NCI-H510A (cell line): ENCODE data around the gene RIF1.
"Not testable (repeated sequence)": the region's sequence is repeated elsewhere in the genome, so short reads cannot be mapped to it uniquely, and the experiment has no call there.

ENCODE experiments used
- DNase-seq: peaks from one replicate; lab custom pipeline; 2025; lab: John Stamatoyannopoulos, UW

Gene RIF1

DNA sequence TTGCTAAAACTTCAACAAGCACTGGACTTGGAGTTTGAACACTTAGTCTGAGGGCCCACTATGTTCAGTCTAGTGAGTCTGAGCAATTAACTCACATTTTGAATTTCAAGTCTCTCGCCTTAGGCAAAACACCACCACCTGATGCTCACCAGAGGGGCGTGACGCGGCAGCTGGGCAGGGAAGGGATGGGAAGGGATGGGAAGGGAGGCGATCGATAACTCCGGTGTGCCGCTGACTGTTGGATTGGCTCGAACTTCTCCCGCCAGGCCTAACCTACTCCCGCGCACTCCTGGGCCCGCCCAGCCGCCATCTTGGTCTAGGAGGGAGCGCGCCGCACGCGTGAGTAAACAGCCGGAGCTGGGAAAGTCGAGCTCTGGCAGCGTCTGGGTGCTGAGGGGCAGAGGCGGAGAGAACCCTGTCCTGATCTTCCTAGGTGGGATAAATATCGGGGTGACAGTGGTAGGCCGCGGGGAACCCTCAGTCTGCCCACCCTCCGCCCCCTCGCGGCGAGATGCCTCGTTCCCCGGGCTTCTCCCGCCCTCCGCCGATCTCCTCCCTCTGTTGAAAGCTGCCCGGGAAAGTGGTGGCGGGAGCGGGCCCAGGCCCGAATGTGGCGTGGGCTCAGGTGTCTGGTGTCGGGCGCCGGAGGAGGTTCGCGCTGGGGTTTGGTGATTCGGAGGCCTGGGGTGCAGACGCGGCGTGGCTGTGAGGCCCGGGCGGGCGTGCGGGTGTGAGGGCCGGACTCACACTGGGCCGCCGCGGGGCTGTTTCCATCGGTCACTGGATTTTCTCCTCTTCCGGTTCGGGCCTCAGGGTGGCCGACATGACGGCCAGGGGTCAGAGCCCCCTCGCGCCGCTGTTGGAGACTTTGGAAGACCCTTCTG, at the start of gene RIF1:
RIF1 (plus strand) TSS at position 302 of the 884 bp plus-strand sequence; CDS start at position 824, 522 bp downstream.
- peak; percentile 87 for DNase-seq

GRCh38 chr2:151361674-151362370, 47.9 kb upstream of the RIF1 start:
- DNase-seq, result no peak

GRCh38 chr2:151363709-151364108, 46.0 kb upstream of the RIF1 start:
- DNase-seq, result no peak

DNA sequence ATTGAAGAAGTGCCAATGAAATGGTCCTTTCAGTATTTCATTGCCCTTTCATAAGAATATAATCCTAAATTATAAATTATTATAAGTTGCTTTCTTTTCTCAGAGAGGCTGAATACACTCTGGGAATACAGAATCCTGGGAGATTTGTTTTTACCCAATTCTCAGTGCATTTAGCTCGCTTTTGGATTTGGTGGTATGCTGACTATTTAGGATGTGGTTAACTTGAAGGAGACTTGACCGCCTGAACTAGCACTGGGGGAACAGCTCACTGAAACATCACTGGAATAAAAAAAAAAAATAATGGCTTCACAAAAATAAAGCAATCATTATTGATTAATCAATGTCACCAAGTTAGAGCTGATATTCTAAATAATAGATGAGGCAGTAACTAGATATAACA, 42.1 kb upstream of the RIF1 start:
- no peak for DNase-seq

GRCh38 chr2:151374436-151374835, 35.3 kb upstream of the RIF1 start:
- DNase-seq, result no peak

DNA sequence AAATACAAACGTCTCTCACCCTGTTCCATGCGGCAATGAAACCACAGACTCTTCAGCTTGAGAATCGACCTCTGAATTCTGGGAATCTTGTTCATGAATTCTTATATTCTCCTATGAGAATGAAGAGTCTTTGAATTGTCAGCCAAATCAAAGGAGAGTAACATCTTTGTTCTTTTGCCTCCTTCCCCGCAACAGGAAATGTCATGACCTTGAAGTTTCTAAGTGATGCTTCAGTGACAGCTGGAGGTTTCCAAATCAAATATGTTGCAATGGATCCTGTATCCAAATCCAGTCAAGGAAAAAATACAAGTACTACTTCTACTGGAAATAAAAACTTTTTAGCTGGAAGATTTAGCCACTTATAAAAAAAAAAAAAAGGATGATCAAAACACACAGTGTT, 30.5 kb upstream of the RIF1 start:
- no peak for DNase-seq

- DNase-seq, result no peak
Measured at GRCh38 chr2:151380580-151381235, 29.0 kb upstream of the RIF1 start.

DNA sequence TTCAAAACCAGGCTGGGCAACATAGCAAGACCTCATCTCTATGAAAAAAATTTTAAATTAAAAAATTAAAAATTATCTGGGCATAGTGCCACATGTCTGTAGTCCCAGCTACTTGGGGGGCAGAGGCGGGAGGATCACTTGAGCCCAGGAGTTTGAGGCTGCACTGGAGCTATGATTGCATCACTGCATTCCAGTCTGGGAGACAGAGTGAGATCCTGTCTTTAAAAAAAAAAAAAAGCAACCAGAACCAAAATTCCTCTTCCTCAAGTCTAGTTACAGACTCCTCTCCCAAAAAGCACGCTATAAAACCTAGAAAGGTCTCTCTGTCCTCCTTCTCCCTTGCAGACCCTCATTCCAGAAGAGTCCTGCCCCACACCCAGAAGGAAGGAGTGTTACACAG, 28.4 kb upstream of the RIF1 start:
- DNase-seq, result no peak

DNA sequence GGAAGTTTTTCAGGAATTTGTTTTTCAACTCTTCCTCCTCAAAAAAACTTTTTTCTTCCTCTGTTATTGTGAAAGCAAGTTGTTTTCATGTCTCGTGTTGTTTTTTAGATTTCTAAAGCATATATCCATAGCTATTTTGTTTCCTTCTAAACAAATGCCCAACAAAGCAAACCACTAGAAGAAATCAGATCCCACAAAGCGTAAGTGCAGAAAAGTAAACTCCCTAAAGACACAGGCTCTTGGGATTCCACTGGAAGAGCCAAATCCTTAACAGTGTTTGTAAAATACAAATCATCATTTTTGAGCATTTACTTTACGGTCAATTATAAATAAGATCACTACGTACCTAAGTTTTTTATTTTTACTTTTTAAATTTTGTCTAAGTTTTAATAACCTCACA, 21.7 kb upstream of the RIF1 start:
- DNase-seq, result no peak

- no peak for DNase-seq
Measured at GRCh38 chr2:151391436-151391835, 18.3 kb upstream of the RIF1 start.

GRCh38 chr2:151394509-151394908, 15.2 kb upstream of the RIF1 start:
- no peak for DNase-seq

GRCh38 chr2:151395509-151396374, 14.0 kb upstream of the RIF1 start:
- no peak for DNase-seq

- DNase-seq, result no peak
Measured at GRCh38 chr2:151399981-151400380, 9.7 kb upstream of the RIF1 start.

GRCh38 chr2:151401149-151401548, 8.6 kb upstream of the RIF1 start:
- no peak for DNase-seq

DNA sequence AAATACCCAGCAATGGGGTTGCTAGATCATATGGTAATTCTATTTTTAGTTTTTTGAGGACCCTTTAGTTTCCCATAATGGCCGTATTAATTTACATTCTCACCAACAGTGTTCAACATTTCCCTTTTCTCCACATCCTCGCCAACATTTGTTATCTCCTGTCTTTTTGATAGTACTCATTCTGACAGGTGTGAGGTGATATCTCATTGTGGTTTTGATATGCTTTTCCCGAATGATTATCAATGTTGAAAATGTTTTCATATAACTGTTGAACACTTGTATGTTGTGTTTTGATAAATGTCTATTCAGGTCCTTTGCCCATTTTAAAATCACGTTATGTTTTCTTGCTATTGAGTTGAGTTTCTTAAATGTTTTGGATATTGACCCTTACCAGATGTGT, 5.8 kb upstream of the RIF1 start:
- no peak for DNase-seq

DNA sequence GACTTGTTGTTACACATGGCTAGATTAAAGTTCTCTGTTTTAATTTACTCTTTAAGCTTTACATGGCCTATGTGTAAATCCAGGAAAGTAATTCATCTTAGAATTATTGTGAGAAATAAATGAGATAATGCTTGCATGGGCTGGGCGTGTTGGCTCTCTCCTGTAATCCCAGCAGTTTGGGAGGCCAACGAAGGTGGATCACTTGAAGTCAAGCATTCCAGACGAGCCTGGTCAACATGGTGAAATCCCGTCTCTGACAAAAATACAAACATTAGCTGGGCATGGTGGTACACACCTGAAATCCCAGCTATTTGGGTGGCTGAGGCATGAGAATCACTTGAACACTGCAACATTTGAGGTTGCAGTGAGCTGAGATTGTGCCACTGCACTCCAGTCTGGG, 4.3 kb upstream of the RIF1 start:
- DNase-seq, result no peak

- DNase-seq, result no peak
Measured at GRCh38 chr2:151407281-151407680, 2.4 kb upstream of the RIF1 start.

DNA sequence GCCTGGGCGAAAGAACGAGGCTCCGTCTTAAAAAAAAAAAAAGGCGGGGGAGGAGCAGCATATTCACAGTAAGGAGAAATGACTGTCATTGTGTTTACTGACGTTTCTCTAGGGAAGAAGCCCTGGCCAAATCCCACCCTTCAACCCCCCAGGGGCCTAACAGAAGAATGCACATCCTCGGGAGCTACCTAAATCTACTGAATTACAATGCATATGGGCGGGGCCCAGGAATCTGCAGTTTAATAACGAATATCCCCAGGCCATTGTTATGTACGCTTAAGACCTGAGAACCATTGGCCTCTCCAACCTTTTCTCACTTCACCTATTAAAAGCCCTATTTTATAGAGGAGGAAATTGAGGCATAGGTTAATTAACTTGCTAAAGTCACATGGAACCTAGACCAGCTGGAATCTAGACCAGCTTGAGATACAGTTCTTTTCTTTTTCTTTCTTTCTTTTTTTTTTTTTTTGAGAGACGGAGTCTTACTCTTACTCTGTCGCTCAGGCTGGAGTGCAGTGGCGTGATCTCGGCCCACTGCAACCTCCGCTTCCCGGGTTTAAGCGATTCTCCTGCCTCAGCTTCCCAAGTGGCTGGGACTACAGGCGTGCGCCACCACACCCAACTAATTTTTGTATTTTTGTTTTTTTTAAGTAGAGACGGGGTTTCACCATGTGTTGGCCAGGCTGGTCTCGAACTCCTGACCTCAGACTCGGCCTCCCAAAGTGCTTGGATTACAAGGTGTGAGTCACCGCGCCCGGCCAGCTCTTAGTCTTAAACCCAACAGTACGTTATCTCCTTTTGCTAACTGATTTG, 708 bp upstream of the RIF1 start:
- no peak for DNase-seq

DNA sequence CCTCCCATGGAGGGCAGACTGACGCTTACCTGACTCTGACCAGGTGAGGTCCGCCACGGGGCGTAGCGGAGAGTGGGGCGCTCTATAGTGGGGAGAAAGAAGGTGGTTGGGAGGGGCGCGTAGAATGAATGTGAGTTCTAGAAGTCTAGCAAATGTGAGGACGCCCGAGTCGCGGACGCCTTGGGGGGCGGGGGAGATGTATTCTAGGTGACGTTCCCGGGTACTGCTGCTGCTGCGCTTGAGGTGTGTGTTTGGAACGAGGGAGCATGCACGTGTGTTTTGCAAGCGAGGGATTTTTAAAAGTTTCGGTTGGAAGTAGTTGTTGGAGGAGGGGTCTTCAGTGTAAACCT, 758 bp downstream of the RIF1 start:
- peak; percentile 3 for DNase-seq

DNA sequence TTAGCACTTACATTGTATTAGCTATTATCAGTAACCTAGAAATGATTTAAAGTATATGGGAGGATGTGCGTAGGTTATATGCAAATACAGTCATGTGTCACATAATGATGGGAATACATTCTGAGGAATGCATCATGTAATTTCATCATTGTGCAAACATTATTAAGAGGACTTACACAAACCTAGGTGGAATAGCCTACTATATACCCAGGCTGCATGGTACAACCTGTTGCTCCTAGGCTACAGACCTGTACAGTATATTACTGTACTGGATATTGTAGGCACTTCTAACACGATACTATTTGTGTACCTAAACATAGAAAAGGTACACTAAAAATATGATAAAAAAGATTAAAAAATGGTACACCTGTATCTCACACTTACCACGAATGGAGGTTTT, 7.9 kb downstream of the RIF1 start:
- no peak for DNase-seq

- not testable (repeated sequence) for DNase-seq
Measured at GRCh38 chr2:151421681-151422080, 12.0 kb downstream of the RIF1 start.
